UCSD-AML1 (cell line): Measurements from ENCODE around the gene PARD3.
"Not testable (repeated sequence)": the region's sequence is repeated elsewhere in the genome, so short reads cannot be mapped to it uniquely, and the experiment has no call there.

Experiments used
- DNase-seq: peaks from one replicate; lab custom pipeline; 2025; ENCODE audit not compliant: unreplicated experiment; lab: John Stamatoyannopoulos, UW

The PARD3 gene

GRCh38 chr10:34744590-34744989 is 70.5 kb downstream of the PARD3 start:
- no peak for DNase-seq

GRCh38 chr10:34743814-34744213 is 71.3 kb downstream of the PARD3 start:
- no peak for DNase-seq

GRCh38 chr10:34742456-34742855 is 72.6 kb downstream of the PARD3 start:
- DNase-seq, result no peak

- not testable (repeated sequence) for DNase-seq
Observed at GRCh38 chr10:34741087-34741486, 74.0 kb downstream of the PARD3 start.

GRCh38 chr10:34740321-34740720 is 74.8 kb downstream of the PARD3 start:
- DNase-seq, result no peak

- no peak for DNase-seq
Observed at GRCh38 chr10:34739915-34740314, 75.2 kb downstream of the PARD3 start.

- DNase-seq, result no peak
Observed at GRCh38 chr10:34737772-34738169, 77.3 kb downstream of the PARD3 start.

- DNase-seq, result no peak
Observed at GRCh38 chr10:34736976-34737771, 77.9 kb downstream of the PARD3 start.

- DNase-seq, result no peak
Observed at GRCh38 chr10:34734918-34735317, 80.2 kb downstream of the PARD3 start.

GRCh38 chr10:34732926-34733325 is 82.2 kb downstream of the PARD3 start:
- no peak for DNase-seq

- no peak for DNase-seq
Observed at GRCh38 chr10:34731885-34732701, 83.0 kb downstream of the PARD3 start.

- no peak for DNase-seq
Observed at GRCh38 chr10:34731213-34731612, 83.9 kb downstream of the PARD3 start.

GRCh38 chr10:34730726-34731125 is 84.4 kb downstream of the PARD3 start:
- DNase-seq, result no peak

GRCh38 chr10:34729619-34730018 is 85.5 kb downstream of the PARD3 start:
- no peak for DNase-seq

GRCh38 chr10:34728361-34728760 is 86.7 kb downstream of the PARD3 start:
- DNase-seq, result no peak

GRCh38 chr10:34727595-34728033 is 87.5 kb downstream of the PARD3 start:
- DNase-seq, result no peak

GRCh38 chr10:34726862-34727261 is 88.2 kb downstream of the PARD3 start:
- no peak for DNase-seq

GRCh38 chr10:34723750-34724149 is 91.3 kb downstream of the PARD3 start:
- DNase-seq, result no peak

GRCh38 chr10:34722404-34722803 is 92.7 kb downstream of the PARD3 start:
- no peak for DNase-seq

GRCh38 chr10:34721208-34721840 is 93.8 kb downstream of the PARD3 start:
- no peak for DNase-seq

- DNase-seq, result no peak
Observed at GRCh38 chr10:34719746-34720145, 95.3 kb downstream of the PARD3 start.

- DNase-seq, result no peak
Observed at GRCh38 chr10:34719328-34719727, 95.8 kb downstream of the PARD3 start.
